HEK293 (cell line): ENCODE measurements around the gene OSCP1.

Source experiments
- GLI4 ChIP-seq: fragments of 450-650 bp; formaldehyde crosslinking; IDR thresholded peaks from 2 replicates; pipeline ENCODE4 v1.5.1; 2016; ENCODE audit warnings: missing biosample characterization, missing genetic modification characterization
- OSR2 ChIP-seq: fragments of 450-650 bp; formaldehyde crosslinking; IDR thresholded peaks from 2 replicates; pipeline ENCODE4 v1.5.1; 2016; ENCODE audit warnings: missing biosample characterization, missing genetic modification characterization
- ZFHX2 ChIP-seq: fragments of 450-650 bp; formaldehyde crosslinking; conservative IDR thresholded peaks from 2 replicates; pipeline ENCODE4 v1.5.1; 2016; ENCODE audit warnings: missing biosample characterization, missing genetic modification characterization
- ZNF449 ChIP-seq: fragments of 450-650 bp; formaldehyde crosslinking; IDR thresholded peaks from 2 replicates; pipeline ENCODE4 v1.5.1; 2017; ENCODE audit warnings: missing biosample characterization, mild to moderate bottlenecking, missing genetic modification characterization, moderate library complexity
- ZNF513 ChIP-seq: fragments of 450-650 bp; IDR thresholded peaks from 2 replicates; pipeline ENCODE4 v1.5.1; 2018; ENCODE audit warnings: missing biosample characterization, missing genetic modification characterization
- ZNF626 ChIP-seq: fragments of 450-650 bp; sonication (Bioruptor Pico); formaldehyde crosslinking; IDR thresholded peaks from 2 replicates; pipeline ENCODE4 v1.5.1; 2018; ENCODE audit warnings: missing biosample characterization, missing genetic modification characterization, inconsistent platforms
- TF ChIP-seq, protein P1 (sequence below): fragments of 450-650 bp; formaldehyde crosslinking; IDR thresholded peaks from 2 replicates; pipeline ENCODE4 v1.5.1; 2016; ENCODE audit warnings: missing biosample characterization, missing genetic modification characterization

- TF ChIP-seq, protein P1, sequence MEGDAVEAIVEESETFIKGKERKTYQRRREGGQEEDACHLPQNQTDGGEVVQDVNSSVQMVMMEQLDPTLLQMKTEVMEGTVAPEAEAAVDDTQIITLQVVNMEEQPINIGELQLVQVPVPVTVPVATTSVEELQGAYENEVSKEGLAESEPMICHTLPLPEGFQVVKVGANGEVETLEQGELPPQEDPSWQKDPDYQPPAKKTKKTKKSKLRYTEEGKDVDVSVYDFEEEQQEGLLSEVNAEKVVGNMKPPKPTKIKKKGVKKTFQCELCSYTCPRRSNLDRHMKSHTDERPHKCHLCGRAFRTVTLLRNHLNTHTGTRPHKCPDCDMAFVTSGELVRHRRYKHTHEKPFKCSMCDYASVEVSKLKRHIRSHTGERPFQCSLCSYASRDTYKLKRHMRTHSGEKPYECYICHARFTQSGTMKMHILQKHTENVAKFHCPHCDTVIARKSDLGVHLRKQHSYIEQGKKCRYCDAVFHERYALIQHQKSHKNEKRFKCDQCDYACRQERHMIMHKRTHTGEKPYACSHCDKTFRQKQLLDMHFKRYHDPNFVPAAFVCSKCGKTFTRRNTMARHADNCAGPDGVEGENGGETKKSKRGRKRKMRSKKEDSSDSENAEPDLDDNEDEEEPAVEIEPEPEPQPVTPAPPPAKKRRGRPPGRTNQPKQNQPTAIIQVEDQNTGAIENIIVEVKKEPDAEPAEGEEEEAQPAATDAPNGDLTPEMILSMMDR (tag by site-specific recombination), result no peak
- TF ChIP-seq ZNF626 (no peak), ZFHX2 (tag by site-specific recombination) (no peak), ZNF449 (tag by site-specific recombination) (no peak), GLI4 (tag by site-specific recombination) (no peak), ZNF513 (no peak), OSR2 (tag by site-specific recombination) (no peak)
Observed at GRCh38 chr1:36456391-36456928, 6.2 kb upstream of the OSCP1 start.
